SK-N-SH (cell line): ENCODE measurements around the gene CCDC107. TPM values are rescaled to one million over a fixed set of nuclear protein-coding genes. Genes with fewer than 3 reads are reported as not detected.
A peak's percentile ranks its signal among the peaks of the same experiment; 100 is the strongest.

Experiments used
- CTCF ChIA-PET: fragments of 300-600, 350-600 bp; formaldehyde crosslinking; extraction: SDS; loops from one replicate; lab custom pipeline; 2021; lab: Yijun Ruan, JAX
- POLR2A ChIA-PET: fragments of 350-600 bp; sonication (Branson Sonifier 250); formaldehyde crosslinking; extraction: SDS; loops from one replicate; lab custom pipeline; 2020; ENCODE audit warnings: antibody characterized with exemption, inconsistent platforms; lab: Yijun Ruan, JAX
- DNase-seq: peaks from one replicate; pipeline ENCODE4 v3.0.0; 2012
- H2AFZ ChIP-seq: fragments of 200-600 bp; sonication (generic); 2 replicates; pipeline ENCODE4 v1.8.1; 2016; ENCODE audit warnings: antibody characterized with exemption, mild to moderate bottlenecking, low read depth
- H3F3A ChIP-seq: fragments of 200-600 bp; sonication (generic); replicated peaks from 2 replicates; pipeline ENCODE3; 2016; ENCODE audit warnings: antibody characterized with exemption, mild to moderate bottlenecking; ENCODE audit not compliant: insufficient read depth
- H3K27ac ChIP-seq, 2 experiments: fragments of 200-500 bp in 1 of 2; fragments of 200-600 bp in 1 of 2; sonication (Bioruptor generic) in 1 of 2; sonication (generic), shearing (Covaris generic) in 1 of 2; 2 replicates each; pipeline versions ENCODE4 v1.5.1 to v1.6.1; 2014 to 2016; ENCODE audit warnings: low read depth in 2 of 2, inconsistent platforms in 1 of 2, low read length in 1 of 2, mild to moderate bottlenecking in 1 of 2, mixed read lengths in 1 of 2
- H3K27me3 ChIP-seq: fragments of 200-600 bp; sonication (generic), shearing (Covaris generic); 2 replicates; pipeline ENCODE4 v1.6.1; 2016; ENCODE audit warnings: mixed run types; ENCODE audit not compliant: insufficient read depth
- H3K36me3 ChIP-seq, 2 experiments: fragments of 200-500 bp in 1 of 2; fragments of 200-600 bp in 1 of 2; sonication (Bioruptor generic) in 1 of 2; sonication (generic) in 1 of 2; replicated peaks in 1 of 2; 2 replicates each; pipeline versions ENCODE3 to v1.5.1; 2014 to 2016; ENCODE audit warnings: low read length in 1 of 2, mild to moderate bottlenecking in 1 of 2; ENCODE audit not compliant: insufficient read depth in 2 of 2, control insufficient read depth in 1 of 2
- H3K4me1 ChIP-seq, 2 experiments: fragments of 200-500 bp in 1 of 2; fragments of 200-600 bp in 1 of 2; sonication (Bioruptor generic) in 1 of 2; sonication (generic), shearing (Covaris generic) in 1 of 2; 2 replicates each; pipeline versions ENCODE4 v1.5.1 to v1.6.1; 2014 to 2016; ENCODE audit warnings: low read depth in 1 of 2, low read length in 1 of 2, mixed run types in 1 of 2; ENCODE audit not compliant: insufficient read depth in 2 of 2, control insufficient read depth in 1 of 2
- H3K4me2 ChIP-seq: fragments of 200-600 bp; sonication (generic), shearing (Covaris generic); 2 replicates; pipeline ENCODE4 v1.6.1; 2017; ENCODE audit warnings: mixed run types
- H3K4me3 ChIP-seq, 2 experiments: fragments of 200-500 bp in 1 of 2; fragments of 200-600 bp in 1 of 2; sonication (Bioruptor generic) in 1 of 2; sonication (generic), shearing (Covaris generic) in 1 of 2; 2 replicates each; pipeline versions ENCODE4 v1.5.1 to v1.8.1; 2014 to 2016; ENCODE audit warnings: low read depth in 2 of 2, inconsistent platforms in 1 of 2, low read length in 1 of 2, mild to moderate bottlenecking in 1 of 2, mixed read lengths in 1 of 2, moderate library complexity in 1 of 2
- H3K79me2 ChIP-seq: fragments of 200-600 bp; sonication (generic); 2 replicates; pipeline ENCODE4 v1.8.1; 2017; ENCODE audit warnings: mild to moderate bottlenecking; ENCODE audit not compliant: insufficient read depth
- H3K9ac ChIP-seq: fragments of 200-600 bp; sonication (generic); 2 replicates; pipeline ENCODE4 v1.6.1; 2017; ENCODE audit warnings: mixed run types
- H3K9me2 ChIP-seq: fragments of 200-600 bp; sonication (generic); 2 replicates; pipeline ENCODE4 v1.6.1; 2017; ENCODE audit warnings: mixed run types
- H3K9me3 ChIP-seq: fragments of 200-600 bp; sonication (generic); 2 replicates; pipeline ENCODE4 v1.6.1; 2017; ENCODE audit warnings: mixed run types, mild to moderate bottlenecking, moderate library complexity
- H4K20me1 ChIP-seq: fragments of 200-600 bp; sonication (generic); 2 replicates; pipeline ENCODE4 v1.6.1; 2017; ENCODE audit warnings: mild to moderate bottlenecking, mixed run types; ENCODE audit not compliant: insufficient read depth
- ELF1 ChIP-seq: IDR thresholded peaks from 2 replicates; pipeline ENCODE4 v1.4.0; 2012
- FOXJ3 ChIP-seq: sonication (generic); formaldehyde crosslinking; IDR thresholded peaks from 2 replicates; pipeline ENCODE4 v1.5.1; 2020; ENCODE audit warnings: mild to moderate bottlenecking, missing genetic modification reagents
- GABPA ChIP-seq: IDR thresholded peaks from 2 replicates; pipeline ENCODE4 v1.4.0; 2012; ENCODE audit warnings: low read depth, mild to moderate bottlenecking
- GATA2 ChIP-seq: sonication (generic); formaldehyde crosslinking; IDR thresholded peaks from 2 replicates; pipeline ENCODE4 v1.5.0; 2020; ENCODE audit warnings: mild to moderate bottlenecking, missing genetic modification reagents
- PBX3 ChIP-seq: IDR thresholded peaks from 2 replicates; pipeline ENCODE4; 2012
- REST ChIP-seq: IDR thresholded peaks from 2 replicates; pipeline ENCODE4 v1.6.1; 2012; ENCODE audit warnings: mild to moderate bottlenecking, low read depth, low read length, moderate library complexity
- RFX5 ChIP-seq: IDR thresholded peaks from 2 replicates; pipeline ENCODE4 v1.6.1; 2012; ENCODE audit warnings: mild to moderate bottlenecking, improper control_type of control experiment, low read length
- RXRA ChIP-seq: IDR thresholded peaks from 2 replicates; pipeline ENCODE4 v1.4.0; 2012; ENCODE audit warnings: low read depth, mild to moderate bottlenecking, borderline replicate concordance
- TCF12 ChIP-seq: IDR thresholded peaks from 2 replicates; pipeline ENCODE4 v1.4.0; 2012
- TEAD4 ChIP-seq: IDR thresholded peaks from 2 replicates; pipeline ENCODE4 v1.4.0; 2012; ENCODE audit warnings: mild to moderate bottlenecking, borderline replicate concordance; ENCODE audit not compliant: insufficient read depth
- USF2 ChIP-seq: fragments of 150-350 bp; IDR thresholded peaks from 2 replicates; pipeline ENCODE4 v1.6.1; 2017; ENCODE audit warnings: antibody characterized with exemption, low read length, low read depth, borderline replicate concordance
- ZBTB33 ChIP-seq: IDR thresholded peaks from 2 replicates; pipeline ENCODE4 v1.4.0; 2012; ENCODE audit warnings: low read depth, borderline replicate concordance
- WGBS: methylation state at CpG from one replicate; pipeline ENCODE4 v1.1.6; 2017; ENCODE audit warnings: low lambda C conversion rate; 5-methylcytosine and 5-hydroxymethylcytosine counted together
- polyA plus RNA-seq, 3 experiments: library from polyadenylated mRNA; depleted of rRNA; stranded (reverse); fragments of >200 nt; gene quantifications; 2 replicates each; pipeline ENCODE4 v1.2.3, GENCODE V29; 2012

CCDC107 gene
- polyA plus RNA-seq, 1 of the 3 experiments (the other 2 are of a cell fraction), result 22.0 TPM

GRCh38 chr9:35656831-35657545 lies 1.1 kb upstream of the CCDC107 start:
- H3K4me2 ChIP-seq, result peak overlapping the region; percentile 72
- H3K9me3 ChIP-seq, result no peaks in the 10 kb centered on the region
- peaks cover 22% of the 10 kb centered on the region for H3K79me2 ChIP-seq
- H3K27ac ChIP-seq, result peak overlapping the region; percentile 70 to 97
- H3F3A ChIP-seq, result peaks cover 17% of the 10 kb centered on the region
- POLR2A ChIA-PET, result interaction anchor here (2.2 to 3.8 kb wide), 2 partner anchors 10 to 76 kb away, joined by 11 to 20 read pairs; partner anchors contain the start of genes CREB3 and TLN1
- H3K4me3 ChIP-seq, result peak overlapping the region; percentile 42 to 56
- H3K36me3 ChIP-seq, result peaks cover 0 to 5% of the 10 kb centered on the region in 2 experiments
- H4K20me1 ChIP-seq, result no peaks in the 10 kb centered on the region
- H3K27me3 ChIP-seq, result no peaks in the 10 kb centered on the region
- no peak for TF ChIP-seq GATA2
- TF ChIP-seq FOXJ3 (CRISPR knock-in tag), result no peak
- no peak for TF ChIP-seq USF2
- TF ChIP-seq RFX5, result no peak
- no peak for TF ChIP-seq TCF12
- peak overlapping the region; percentile 70 for H2AFZ ChIP-seq
- H3K9ac ChIP-seq, result peak overlapping the region; percentile 61
- H3K9me2 ChIP-seq, result no peaks in the 10 kb centered on the region
- CTCF ChIA-PET, result interaction anchor here (0.7 to 6.0 kb wide), 21 partner anchors 9 to 577 kb away, joined by 3 to 86 read pairs (median 4); partner anchors contain the start of genes CD72, CREB3, FANCG and TLN1
- H3K4me1 ChIP-seq, result peaks cover 0 to 12% of the 10 kb centered on the region in 2 experiments; a peak in 1 of 4 replicates
- 27% methylated on average over 25 of the region's 25 CpGs for WGBS
- peak; percentile 51 for DNase-seq

- Histone ChIP-seq H3K79me2 (peaks cover 22% of the 10 kb centered on the region), H3F3A (peaks cover 24% of the 10 kb centered on the region), H3K4me1 (peaks cover 0 to 12% of the 10 kb centered on the region in 2 experiments; a peak in 1 of 4 replicates), H3K4me2 (peak within 1 kb of the TSS; percentile 80), H3K9ac (peak within 1 kb of the TSS; percentile 88), H3K27ac (peak within 1 kb of the TSS; percentile 97 to 98), H3K4me3 (peak within 1 kb of the TSS; percentile 70 to 82), H3K9me3 (no peaks in the 10 kb centered on the region), H3K27me3 (no peaks in the 10 kb centered on the region), H3K36me3 (peaks cover 0 to 11% of the 10 kb centered on the region in 2 experiments), H4K20me1 (no peaks in the 10 kb centered on the region), H3K9me2 (no peaks in the 10 kb centered on the region), H2AFZ (peak within 1 kb of the TSS; percentile 71)
- ChIA-PET CTCF (interaction anchor here (0.6 to 6.0 kb wide), 37 partner anchors 9 to 578 kb away, joined by 3 to 86 read pairs (median 4); partner anchors contain the start of genes CA9, CD72, CREB3 and FANCG), POLR2A (interaction anchor here (1.0 to 3.8 kb wide), 6 partner anchors 11 to 75 kb away, joined by 3 to 20 read pairs (median 4); partner anchors contain the start of genes CREB3 and TLN1)
- WGBS, result 1% methylated on average over 30 of the region's 42 CpGs
- DNase-seq, result peak; percentile 91
- TF ChIP-seq REST, result peak; percentile 70; the same call in 1 of the 2 replicates
- no peak for TF ChIP-seq ZBTB33
- 0 out of 2 replicates have a peak, but pooled peaks have one; percentile 15 for TF ChIP-seq GABPA
- peak; percentile 35; the same call in 1 of the 2 replicates for TF ChIP-seq ELF1
- TF ChIP-seq TEAD4, result peak; percentile 90
- no peak for TF ChIP-seq USF2
- TF ChIP-seq PBX3, result no peak
- TF ChIP-seq RXRA, result peak; percentile 12; the same call in 1 of the 2 replicates
- no peak for TF ChIP-seq GATA2
- TF ChIP-seq FOXJ3 (CRISPR knock-in tag), result no peak; the same call in 1 of the 2 replicates
These were observed 451 bp upstream of the CCDC107 start, which contains the start of gene RMRP for GRCh38 chr9:35657546-35658136. RMRP (minus strand) TSS chr9:35658019.
